Gastrocnemius medialis (tissue), 4 donors: ENCODE results near the gene GRID1. TPM values are rescaled to one million over a fixed set of nuclear protein-coding genes. Genes with fewer than 3 reads are reported as not detected.

Experiments used
- ATAC-seq, 2 donors: fragments of 150-250 bp; one replicate each; pipeline ENCODE4 v1.9.1; 2016
- DNase-seq, 2 donors: peaks; one replicate each; pipeline ENCODE4 v3.0.0-alpha.2; 2019
- H3K27ac ChIP-seq, 4 donors: fragments of 200-600 bp; sonication (generic); 1 replicate in 1 of 4; 2 replicates in 3 of 4; pipeline ENCODE4 v1.5.1; 2016 to 2018; ENCODE audit warnings: mild to moderate bottlenecking in 2 of 4, moderate library complexity in 1 of 4
- H3K27me3 ChIP-seq, 3 donors: fragments of 200-600 bp; sonication (generic) in 2 of 3; 1 replicate in 1 of 3; 2 replicates in 2 of 3; pipeline versions ENCODE4 v1.5.1 to v1.6.0; 2016 to 2019; ENCODE audit warnings: mild to moderate bottlenecking in 1 of 3, moderate library complexity in 1 of 3
- H3K36me3 ChIP-seq, 2 donors: fragments of 200-600 bp; sonication (generic) in 1 of 2; one replicate each; pipeline ENCODE4 v1.5.1; 2017 to 2018
- H3K4me1 ChIP-seq, 2 donors: fragments of 200-600 bp; sonication (generic) in 1 of 2; one replicate each; pipeline ENCODE4 v1.5.1; 2016 to 2017; ENCODE audit warnings: mild to moderate bottlenecking in 2 of 2
- H3K4me3 ChIP-seq, 4 donors: fragments of 200-600 bp; sonication (generic) in 3 of 4; 1 replicate in 1 of 4; 2 replicates in 3 of 4; pipeline ENCODE4 v1.5.1; 2016 to 2019; ENCODE audit warnings: mild to moderate bottlenecking in 2 of 4
- H3K9me3 ChIP-seq, 3 donors: fragments of 200-600 bp; sonication (generic) in 2 of 3; 1 replicate in 1 of 3; 2 replicates in 2 of 3; pipeline ENCODE4 v1.5.1; 2016 to 2019
- CTCF ChIP-seq, 5 experiments: fragments of 450-650 bp in 3 of 5; fragments of 200-600 bp in 2 of 5; sonication (generic) in 2 of 5; IDR thresholded peaks in 4 of 5; conservative IDR thresholded peaks in 1 of 5; 1 replicate in 4 of 5; 2 replicates in 1 of 5; pipeline ENCODE4 v1.5.1; 2016 to 2019; ENCODE audit warnings: antibody characterized with exemption in 5 of 5, mild to moderate bottlenecking in 3 of 5, moderate library complexity in 3 of 5
- POLR2A ChIP-seq, 2 donors: fragments of 450-650 bp; IDR thresholded peaks; one replicate each; pipeline ENCODE4 v1.6.1; 2017; ENCODE audit warnings: antibody characterized with exemption in 2 of 2, mild to moderate bottlenecking in 2 of 2, moderate library complexity in 2 of 2
- in situ Hi-C, 4 donors: fragments of 200-750 bp; cut with MboI; loops; one replicate each; pipeline versions ENCODE4 v1.15.0 to v1.8.0; 2017; ENCODE audit warnings: low sequenced_read_pairs in 4 of 4
- intact Hi-C: fragments of 100-400 bp; cut with DNase I; formaldehyde crosslinking; loops from one replicate; pipeline ENCODE4 v1.15.1; 2023; ENCODE audit warnings: low total_unique reads
- total RNA-seq, 4 donors: library from RNA; depleted of rRNA; stranded (reverse); fragments of >200 nt; gene quantifications; one replicate each; pipeline versions ENCODE4 v1.1.0 to v1.2.3, GENCODE V29; 2016

GRID1 gene
- total RNA-seq, 4 donors from 2014 or later: 0.17 to 1.4 (median 0.79) TPM

GRCh38 chr10:86195521-86196157 lies 171.0 kb downstream of the GRID1 start:
- no peaks in the 10 kb centered on the region for H3K27me3 ChIP-seq
- DNase-seq (no peak), ATAC-seq (no peak)
- in situ Hi-C loops (no loop called here), intact Hi-C loops (no loop called here)
- no peaks in the 10 kb centered on the region for H3K4me1 ChIP-seq
- no peak overlapping the region for H3K27ac ChIP-seq
- no peaks in the 10 kb centered on the region for H3K36me3 ChIP-seq
- H3K9me3 ChIP-seq: no peaks in the 10 kb centered on the region
- no peak for TF ChIP-seq CTCF (IDR thresholded peaks at IDR 0.05 in 4 of 5, conservative IDR thresholded peaks at IDR 0.05 in 1 of 5)
- no peak for TF ChIP-seq POLR2A (IDR thresholded peaks at IDR 0.05)
- no peak overlapping the region for H3K4me3 ChIP-seq

GRCh38 chr10:86194684-86195083 lies 171.9 kb downstream of the GRID1 start:
- DNase-seq (no peak), ATAC-seq (no peak)
- H3K4me1 ChIP-seq: no peaks in the 10 kb centered on the region
- TF ChIP-seq CTCF (IDR thresholded peaks at IDR 0.05 in 4 of 5, conservative IDR thresholded peaks at IDR 0.05 in 1 of 5): no peak
- TF ChIP-seq POLR2A (IDR thresholded peaks at IDR 0.05): no peak
- H3K36me3 ChIP-seq: no peaks in the 10 kb centered on the region
- in situ Hi-C loops (no loop called here), intact Hi-C loops (no loop called here)
- no peaks in the 10 kb centered on the region for H3K9me3 ChIP-seq
- H3K27ac ChIP-seq: no peak overlapping the region
- no peak overlapping the region for H3K4me3 ChIP-seq
- H3K27me3 ChIP-seq: no peaks in the 10 kb centered on the region

GRCh38 chr10:86193841-86194240 lies 172.8 kb downstream of the GRID1 start:
- H3K4me1 ChIP-seq: no peaks in the 10 kb centered on the region
- H3K27me3 ChIP-seq: peaks cover 0 to 1% (median 0%) of the 10 kb centered on the region in 3 donors
- H3K36me3 ChIP-seq: no peaks in the 10 kb centered on the region
- H3K27ac ChIP-seq: no peak overlapping the region
- intact Hi-C loops (no loop called here), in situ Hi-C loops (no loop called here)
- no peaks in the 10 kb centered on the region for H3K9me3 ChIP-seq
- DNase-seq: no peak
- no peak for ATAC-seq
- TF ChIP-seq CTCF (IDR thresholded peaks at IDR 0.05 in 4 of 5, conservative IDR thresholded peaks at IDR 0.05 in 1 of 5) (no peak), POLR2A (IDR thresholded peaks at IDR 0.05) (no peak)
- H3K4me3 ChIP-seq: no peak overlapping the region

GRCh38 chr10:86192691-86193090 lies 173.9 kb downstream of the GRID1 start:
- ATAC-seq (no peak), DNase-seq (no peak)
- Histone ChIP-seq H3K27ac (no peak overlapping the region), H3K36me3 (no peaks in the 10 kb centered on the region), H3K4me1 (no peaks in the 10 kb centered on the region), H3K9me3 (no peaks in the 10 kb centered on the region), H3K4me3 (no peak overlapping the region), H3K27me3 (peaks cover 0 to 5% (median 0%) of the 10 kb centered on the region in 3 donors)
- intact Hi-C loops (no loop called here), in situ Hi-C loops (no loop called here)
- TF ChIP-seq POLR2A (IDR thresholded peaks at IDR 0.05) (no peak), CTCF (IDR thresholded peaks at IDR 0.05 in 4 of 5, conservative IDR thresholded peaks at IDR 0.05 in 1 of 5) (no peak)

- TF ChIP-seq CTCF (IDR thresholded peaks at IDR 0.05 in 4 of 5, conservative IDR thresholded peaks at IDR 0.05 in 1 of 5) (no peak), POLR2A (IDR thresholded peaks at IDR 0.05) (no peak)
- DNase-seq: no peak
- Histone ChIP-seq H3K4me1 (no peaks in the 10 kb centered on the region), H3K4me3 (no peak overlapping the region), H3K27ac (no peak overlapping the region), H3K36me3 (no peaks in the 10 kb centered on the region), H3K9me3 (no peaks in the 10 kb centered on the region), H3K27me3 (peaks cover 0 to 5% (median 2%) of the 10 kb centered on the region in 3 donors)
- intact Hi-C loops (no loop called here), in situ Hi-C loops (no loop called here)
- ATAC-seq: no peak
These were observed 174.4 kb downstream of the GRID1 start for GRCh38 chr10:86192147-86192546.
